ENCODE data around the gene ELOVL5.
A peak's percentile ranks its signal among the peaks of the same experiment; 100 is the strongest.
"Not testable (repeated sequence)": the region's sequence is repeated elsewhere in the genome, so short reads cannot be mapped to it uniquely, and the experiment has no call there.

Gene ELOVL5

GRCh38 chr6:53359095-53359842, 10.5 kb upstream of the ELOVL5 start:
- peak; percentile 97 for DNase-seq (ENCODE audit: low read depth, low spot score)

DNA sequence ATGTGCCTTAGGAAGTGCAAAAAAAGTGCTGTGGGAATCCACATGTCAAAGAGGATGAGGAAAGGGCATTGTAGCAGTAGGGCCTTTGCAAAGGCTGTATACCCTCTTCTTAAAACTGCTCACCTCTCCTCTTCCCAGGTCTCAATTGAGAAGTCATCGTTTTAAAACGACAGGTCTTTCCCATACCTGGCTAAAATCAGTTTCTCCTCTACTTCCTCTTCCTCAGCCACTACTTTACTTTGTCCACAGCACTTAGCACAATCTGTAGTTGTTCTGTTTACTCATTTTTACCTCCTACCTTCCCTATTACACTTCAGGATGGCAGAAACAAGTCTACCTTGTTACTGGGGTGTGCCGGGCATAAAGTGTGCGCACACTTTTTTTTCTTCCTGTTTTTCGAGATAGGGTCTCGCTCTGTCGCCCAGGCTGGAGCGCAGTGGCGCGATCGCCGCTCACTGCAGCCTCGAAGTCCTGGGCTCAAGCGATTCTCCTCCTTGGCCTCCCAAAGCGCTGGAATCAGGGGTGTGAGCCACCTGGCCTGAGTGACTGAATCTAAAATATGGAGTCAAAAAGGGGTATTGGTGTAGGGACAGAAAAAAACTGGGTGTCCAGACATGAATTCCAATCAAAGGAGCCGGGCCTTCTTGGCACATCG, 9.8 kb upstream of the ELOVL5 start:
- DNase-seq (ENCODE audit: low read depth, low spot score): no peak

GRCh38 chr6:53357576-53358360, 9.0 kb upstream of the ELOVL5 start:
- no peak for DNase-seq (ENCODE audit: low read depth, low spot score)

GRCh38 chr6:53353624-53354023, 4.9 kb upstream of the ELOVL5 start:
- no peak for DNase-seq (ENCODE audit: low read depth, low spot score)

DNA sequence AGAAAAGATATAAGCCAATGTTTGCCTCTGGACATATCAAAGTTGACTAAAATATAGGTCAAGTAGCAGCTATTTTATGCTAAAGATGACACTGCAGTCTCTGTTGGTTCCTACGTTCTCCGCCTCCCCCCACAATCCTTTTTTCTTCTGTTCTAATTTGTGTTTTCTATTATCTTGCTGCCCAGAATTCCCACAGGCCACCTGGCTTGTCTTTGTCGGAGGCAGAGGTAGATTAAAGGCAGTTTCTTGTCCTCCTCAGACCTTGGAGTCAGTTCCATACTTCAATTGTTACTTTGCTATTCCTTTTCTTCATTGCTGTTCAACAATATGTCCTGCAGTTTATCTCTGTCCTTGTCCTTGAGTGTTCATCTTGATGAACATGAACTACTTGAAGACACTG, 3.6 kb upstream of the ELOVL5 start:
- DNase-seq (ENCODE audit: low read depth, low spot score): no peak

DNA sequence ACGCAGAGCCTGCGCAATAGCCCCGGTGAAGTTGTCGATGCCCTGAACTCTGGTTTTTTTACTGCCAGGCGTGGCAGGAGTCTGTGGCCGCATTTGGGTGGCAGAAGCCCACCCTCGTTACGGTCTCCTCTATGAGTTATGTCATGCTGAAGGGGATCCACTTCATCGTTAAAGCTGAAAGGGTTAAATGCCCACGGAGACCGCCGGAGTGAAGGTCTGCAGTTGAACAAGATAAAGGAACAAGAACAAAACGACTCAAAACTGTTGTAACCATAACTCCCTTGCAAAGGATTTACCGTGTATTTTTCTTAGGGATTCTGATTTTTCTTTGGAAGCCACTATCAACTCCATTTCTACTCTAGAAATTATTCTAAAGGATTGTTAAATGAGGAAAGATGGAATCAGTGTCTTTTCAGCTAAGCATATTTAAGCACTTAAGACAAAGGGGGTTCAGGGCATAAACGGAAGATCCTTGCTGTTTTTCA, 501 bp upstream of the ELOVL5 start:
- DNase-seq (ENCODE audit: low read depth, low spot score): no peak

GRCh38 chr6:53347921-53348370, 804 bp downstream of the ELOVL5 start:
- DNase-seq (ENCODE audit: low read depth, low spot score): no peak

- DNase-seq (ENCODE audit: low read depth, low spot score): peak; percentile 10
Observed at GRCh38 chr6:53347250-53347920, 1.4 kb downstream of the ELOVL5 start.

- not testable (repeated sequence) for DNase-seq (ENCODE audit: low read depth, low spot score)
Observed at GRCh38 chr6:53346049-53346448, 2.7 kb downstream of the ELOVL5 start.

- DNase-seq (ENCODE audit: low read depth, low spot score): no peak
Observed at GRCh38 chr6:53344969-53345368, 3.8 kb downstream of the ELOVL5 start.

DNA sequence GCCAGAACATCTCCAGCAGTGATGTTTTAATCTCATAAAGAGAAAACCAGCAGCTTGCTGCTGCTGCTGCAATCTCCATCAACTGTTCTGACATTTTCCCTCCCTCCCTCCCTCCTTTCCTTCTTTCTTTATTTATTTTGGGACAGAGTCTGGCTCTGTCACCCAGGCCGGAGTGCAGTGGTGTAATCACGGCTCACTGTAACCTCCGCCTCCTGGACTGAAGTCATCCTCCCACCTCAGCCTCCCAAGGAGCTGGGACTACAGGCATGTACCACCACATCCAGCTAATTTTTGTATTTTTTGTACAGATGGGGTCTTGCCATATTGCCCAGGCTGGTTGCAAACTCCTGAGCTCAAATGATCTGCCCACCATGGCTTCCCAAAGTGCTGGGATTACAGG, 5.7 kb downstream of the ELOVL5 start:
- no peak for DNase-seq (ENCODE audit: low read depth, low spot score)

GRCh38 chr6:53342217-53342616, 6.5 kb downstream of the ELOVL5 start:
- DNase-seq (ENCODE audit: low read depth, low spot score): no peak

DNA sequence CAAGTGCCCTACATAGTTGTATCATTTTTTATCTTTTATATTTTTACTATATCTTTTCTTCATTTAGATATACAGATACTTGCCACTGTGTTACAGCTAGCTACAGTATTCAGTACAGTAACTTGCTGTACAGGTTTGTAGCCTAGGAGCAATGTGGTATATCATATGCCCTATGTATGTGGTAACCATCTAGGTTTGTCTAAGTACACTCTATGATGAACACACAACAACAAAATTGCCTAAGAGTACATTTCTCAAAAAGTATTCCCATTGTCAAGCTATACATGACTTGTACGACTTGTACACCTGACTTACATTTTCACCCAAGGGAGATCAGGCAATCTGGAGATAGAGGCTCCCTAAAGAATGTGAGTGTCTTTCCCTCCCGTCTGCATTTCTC, 8.2 kb downstream of the ELOVL5 start:
- DNase-seq (ENCODE audit: low read depth, low spot score): no peak

GRCh38 chr6:53339424-53339823, 9.3 kb downstream of the ELOVL5 start:
- no peak for DNase-seq (ENCODE audit: low read depth, low spot score)

GRCh38 chr6:53338304-53338703, 10.4 kb downstream of the ELOVL5 start:
- no peak for DNase-seq (ENCODE audit: low read depth, low spot score)

DNA sequence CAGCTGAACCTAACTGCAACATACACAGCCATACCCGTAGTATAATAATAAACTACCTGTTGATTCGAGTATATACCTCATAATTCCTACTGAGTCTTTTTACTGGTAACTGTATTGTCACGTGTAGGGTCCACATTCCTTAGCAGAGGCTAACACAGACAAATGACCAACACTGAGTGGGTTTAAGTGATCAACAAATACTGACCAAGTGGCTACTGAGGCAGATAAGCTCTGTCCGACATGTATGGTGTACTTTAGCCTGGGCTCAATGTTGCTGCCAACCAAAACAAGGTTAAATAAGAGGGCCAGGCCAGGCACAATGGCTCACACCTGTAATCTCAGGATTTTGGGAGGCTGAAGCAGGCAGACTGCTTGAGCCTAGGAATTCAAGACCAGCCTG, 12.7 kb downstream of the ELOVL5 start:
- DNase-seq (ENCODE audit: low read depth, low spot score): no peak

- DNase-seq (ENCODE audit: low read depth, low spot score): no peak
Observed at GRCh38 chr6:53335224-53335994, 13.3 kb downstream of the ELOVL5 start.

- no peak for DNase-seq (ENCODE audit: low read depth, low spot score)
Observed at GRCh38 chr6:53333439-53334408, 15.0 kb downstream of the ELOVL5 start.

- DNase-seq (ENCODE audit: low read depth, low spot score): no peak
Observed at GRCh38 chr6:53331678-53332077, 17.1 kb downstream of the ELOVL5 start.

GRCh38 chr6:53330137-53330536, 18.6 kb downstream of the ELOVL5 start:
- DNase-seq (ENCODE audit: low read depth, low spot score): no peak
